HG03060 (cell line): ENCODE data around the gene PTPRS.

Experiments
- ATAC-seq: cut with Tn5 transposase; IDR thresholded peaks from one replicate; pipeline ENCODE4 v1.9.1; 2021; ENCODE audit warnings: low read depth, moderate number of reproducible peaks; ENCODE audit not compliant: unreplicated experiment

Gene PTPRS

DNA sequence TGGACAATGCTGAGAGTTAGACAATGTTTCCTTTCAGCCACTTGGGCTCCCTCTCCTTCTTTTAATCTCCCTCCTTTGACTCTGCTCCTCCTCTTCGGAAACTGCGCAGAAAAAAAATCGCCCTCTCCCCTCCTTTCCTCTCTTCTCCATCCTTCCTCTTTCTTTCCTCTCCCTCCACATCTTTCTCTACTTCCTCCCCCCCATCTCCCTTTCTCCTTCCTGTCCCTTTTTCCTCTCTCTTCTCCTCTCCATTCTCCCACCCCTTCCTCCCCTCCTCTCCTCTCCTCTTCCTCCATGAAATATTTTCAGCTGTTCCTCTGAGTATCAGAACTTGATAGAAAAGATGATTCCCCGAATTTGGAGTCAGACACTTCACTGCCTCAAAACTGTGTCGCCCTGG lies 15.1 kb upstream of the PTPRS start:
- ATAC-seq: no peak

DNA sequence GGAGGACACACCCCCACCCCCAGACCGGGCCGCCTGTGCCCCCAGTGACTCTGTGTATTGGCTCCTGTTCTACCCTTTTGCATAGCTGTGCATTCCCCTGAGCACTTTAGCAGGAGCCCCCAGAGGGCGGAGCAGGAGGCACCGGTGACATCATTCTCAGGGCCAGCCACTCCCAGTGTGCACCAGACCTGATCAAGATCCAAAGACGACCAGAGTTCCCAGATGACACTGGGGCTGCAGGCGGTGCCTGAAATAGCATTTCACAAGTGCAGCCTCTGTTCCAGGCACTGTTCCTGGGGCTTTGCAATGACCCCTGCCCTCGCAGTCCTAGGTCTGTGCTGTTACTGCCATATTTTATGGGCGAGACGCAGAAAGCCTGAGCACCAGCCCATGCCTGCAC lies 14.5 kb upstream of the PTPRS start:
- ATAC-seq: no peak

DNA sequence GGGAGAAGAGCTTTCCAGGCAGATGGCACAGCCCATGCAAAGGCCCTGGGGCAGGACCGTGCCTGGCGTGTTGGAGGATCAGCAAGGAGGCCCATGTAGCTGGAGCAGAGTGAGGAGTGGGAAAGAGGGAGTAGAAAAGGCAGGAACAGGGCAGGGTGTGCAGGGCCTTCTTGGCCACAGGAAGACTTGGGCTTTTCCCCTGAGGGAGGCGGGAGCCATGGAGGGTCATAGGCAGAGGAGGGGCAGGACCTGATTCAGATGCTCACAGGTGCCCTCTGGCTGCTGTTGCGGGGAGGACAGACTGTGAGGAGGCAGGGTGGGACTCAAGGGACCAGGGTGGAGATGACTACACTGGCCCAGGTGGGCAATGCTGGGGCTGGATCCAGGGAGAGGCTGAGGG lies 13.8 kb upstream of the PTPRS start:
- no peak for ATAC-seq

DNA sequence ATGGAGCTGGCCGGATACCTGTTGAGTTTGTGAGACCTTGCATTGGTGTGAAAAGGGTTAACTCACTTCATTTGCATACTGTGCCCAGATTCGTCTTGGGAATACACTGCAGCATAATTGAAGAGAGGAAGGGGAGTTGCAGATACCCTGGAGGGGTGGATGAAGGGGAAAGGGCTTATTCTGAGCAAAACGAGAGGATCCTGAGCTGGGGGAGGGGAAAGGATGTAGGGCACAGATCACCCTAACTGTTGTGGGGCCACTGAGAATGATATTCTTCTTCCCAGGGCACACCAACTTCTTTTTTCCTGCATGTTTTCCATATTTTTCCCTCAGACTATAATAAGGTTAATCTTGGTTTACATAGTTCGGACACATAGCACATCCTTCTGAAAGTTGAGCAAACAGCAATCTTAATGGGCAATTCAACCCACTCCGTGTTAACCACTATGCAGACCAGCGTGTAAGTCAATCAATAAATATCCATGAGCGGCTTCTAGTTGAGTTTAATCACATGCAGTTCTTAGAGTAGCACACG lies 11.7 kb upstream of the PTPRS start:
- no peak for ATAC-seq

DNA sequence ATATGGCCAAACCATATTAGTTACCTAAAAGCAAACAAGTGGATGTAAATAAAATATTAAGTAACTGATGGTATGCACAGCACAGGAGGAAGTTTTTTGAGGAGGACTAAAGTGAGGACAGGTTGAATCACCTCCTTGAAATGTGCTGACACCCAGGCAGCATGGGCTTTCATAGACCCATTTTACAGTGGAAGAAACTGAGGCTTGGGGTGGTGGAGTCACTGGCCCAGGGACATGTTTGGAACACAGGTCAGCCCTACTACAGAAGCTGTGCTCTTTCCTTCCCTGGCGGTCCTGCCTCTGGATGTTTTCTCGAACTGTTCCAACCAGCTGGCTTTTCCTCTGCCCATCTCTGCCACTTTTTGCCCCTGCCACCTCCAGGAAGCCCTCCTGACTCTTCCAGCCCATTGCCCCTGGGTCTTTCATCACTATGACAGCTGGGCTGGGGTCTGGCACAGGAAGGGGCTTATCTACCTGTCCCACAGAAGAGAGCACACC lies 11.2 kb upstream of the PTPRS start:
- no peak for ATAC-seq

DNA sequence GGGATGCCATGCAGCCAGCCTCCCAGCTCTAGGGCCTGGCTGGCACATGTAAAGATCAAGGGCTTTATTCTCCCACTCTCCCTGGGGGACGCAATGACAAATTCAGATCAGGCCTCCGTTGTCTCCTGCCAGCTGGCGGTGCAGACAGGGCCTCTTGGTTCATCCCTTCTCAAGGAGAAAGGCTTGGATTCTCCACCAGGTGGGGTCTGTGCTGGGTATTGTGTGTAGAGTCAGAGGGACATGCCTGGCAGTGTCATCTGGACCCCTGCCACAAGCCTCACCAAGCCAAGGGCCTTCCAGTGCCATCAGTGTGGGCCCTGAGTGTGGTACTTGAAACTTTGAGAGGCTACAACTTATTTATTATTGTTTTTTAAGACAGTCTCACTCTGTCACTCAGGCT lies 8.4 kb upstream of the PTPRS start:
- no peak for ATAC-seq

DNA sequence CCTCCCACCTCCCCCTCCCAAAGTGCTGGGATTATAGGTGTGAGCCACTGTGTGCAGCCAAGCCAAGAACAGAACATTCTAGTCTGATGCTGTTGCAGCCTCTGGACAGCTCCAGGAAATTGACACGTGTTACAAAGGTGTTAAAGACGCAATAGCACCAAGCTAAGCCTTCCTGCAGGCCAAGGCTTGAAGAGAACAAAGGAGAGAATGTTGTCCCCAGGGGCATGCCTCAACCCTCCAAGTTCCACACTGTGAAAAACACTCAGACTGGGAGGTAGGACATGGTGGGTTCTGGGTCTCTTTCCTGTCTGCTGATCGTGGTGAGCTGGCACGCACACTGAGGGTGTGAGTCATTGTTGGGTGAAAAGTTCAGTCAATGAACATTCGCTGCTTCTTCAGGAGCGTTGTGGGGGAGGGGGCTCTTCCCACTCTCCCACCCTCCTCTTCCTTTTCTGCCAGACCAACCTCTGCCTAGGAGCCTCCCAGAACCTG lies 5.3 kb upstream of the PTPRS start:
- no peak for ATAC-seq

DNA sequence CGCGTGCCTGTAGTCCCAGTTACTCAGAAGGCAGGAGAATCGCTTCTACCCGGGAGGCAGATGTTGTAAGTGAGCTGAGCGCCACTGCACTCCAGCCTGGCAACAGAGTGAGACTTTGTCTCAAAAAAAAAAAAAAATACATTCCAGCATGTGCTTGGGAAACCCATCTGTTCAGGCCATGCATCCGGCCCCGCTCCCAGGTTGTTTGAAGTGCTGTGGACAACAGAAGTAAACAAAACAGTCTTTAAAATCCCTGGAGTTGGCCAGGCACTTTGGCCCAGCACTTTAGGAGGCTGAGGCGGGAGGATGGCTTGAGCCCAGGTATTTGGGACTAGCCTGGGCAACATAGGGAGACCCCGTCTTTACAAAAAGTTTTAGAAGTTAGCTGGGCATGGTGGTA lies 3.2 kb upstream of the PTPRS start:
- no peak for ATAC-seq

DNA sequence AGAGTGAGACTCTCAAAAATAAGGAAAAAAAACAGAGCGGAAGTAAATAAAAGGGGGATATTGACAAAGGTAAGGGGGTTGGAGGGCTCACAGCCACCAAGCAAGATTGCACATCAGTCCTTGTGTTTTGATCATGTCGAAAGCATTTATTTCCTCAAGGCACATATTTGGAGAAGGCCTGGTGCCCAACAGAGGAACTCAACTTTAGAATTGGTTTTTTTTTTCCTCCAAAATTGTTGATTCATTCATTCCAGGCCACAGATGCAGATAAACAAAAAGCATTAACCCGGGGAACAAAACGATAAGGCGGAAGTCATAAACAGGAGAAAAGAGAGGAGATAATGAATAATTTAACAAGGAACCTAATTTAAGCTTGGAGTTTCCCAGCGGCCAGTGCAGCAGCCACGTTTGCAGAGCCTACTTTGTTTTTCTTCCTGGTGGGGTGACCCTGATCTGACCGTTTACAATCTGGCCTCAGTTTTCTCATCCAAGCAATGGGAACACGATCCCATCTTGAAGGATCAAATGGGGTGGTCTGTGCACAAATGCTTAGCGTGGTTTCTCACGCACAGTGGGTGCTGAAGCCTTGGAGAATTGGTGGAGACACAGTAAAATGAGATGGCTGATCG lies 2.1 kb upstream of the PTPRS start:
- no peak for ATAC-seq

DNA sequence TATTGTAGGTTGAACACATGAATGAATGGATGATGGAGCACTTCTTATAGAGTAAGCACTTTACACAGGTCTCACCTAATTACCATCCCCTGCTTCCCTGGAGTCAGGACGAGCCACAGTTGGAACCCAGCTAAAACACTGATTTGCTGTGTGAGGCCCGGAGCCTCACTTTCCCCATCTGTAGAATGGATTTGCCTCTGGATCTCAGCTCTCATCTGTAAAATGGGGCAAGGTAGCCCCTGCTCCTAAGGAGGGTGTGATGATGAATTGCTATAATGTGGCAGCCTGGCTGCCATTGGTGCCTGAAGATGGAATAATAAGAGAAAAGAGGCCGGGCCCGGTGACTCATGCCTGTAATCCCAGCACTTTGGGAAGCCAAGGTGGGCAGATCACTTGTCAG lies 1.4 kb upstream of the PTPRS start:
- no peak for ATAC-seq

DNA sequence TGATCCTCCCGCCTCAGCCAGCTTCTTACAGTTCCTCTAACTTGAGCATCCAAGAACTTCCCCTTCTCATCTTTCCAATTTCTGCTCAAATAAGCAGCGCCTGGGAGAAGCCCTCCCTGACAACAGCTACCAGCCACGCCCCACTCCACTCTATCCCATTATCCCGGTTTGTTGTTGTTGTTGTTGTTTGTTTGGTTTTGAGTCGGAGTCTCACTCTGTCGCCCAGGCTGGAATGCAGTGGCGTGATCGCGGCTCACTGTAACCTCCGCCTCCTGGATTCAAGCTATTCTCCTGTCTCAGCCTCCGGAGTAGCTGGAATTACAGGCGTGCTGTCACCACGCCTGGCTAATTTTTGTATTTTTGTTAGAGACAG lies 822 bp upstream of the PTPRS start:
- ATAC-seq: no peak

DNA sequence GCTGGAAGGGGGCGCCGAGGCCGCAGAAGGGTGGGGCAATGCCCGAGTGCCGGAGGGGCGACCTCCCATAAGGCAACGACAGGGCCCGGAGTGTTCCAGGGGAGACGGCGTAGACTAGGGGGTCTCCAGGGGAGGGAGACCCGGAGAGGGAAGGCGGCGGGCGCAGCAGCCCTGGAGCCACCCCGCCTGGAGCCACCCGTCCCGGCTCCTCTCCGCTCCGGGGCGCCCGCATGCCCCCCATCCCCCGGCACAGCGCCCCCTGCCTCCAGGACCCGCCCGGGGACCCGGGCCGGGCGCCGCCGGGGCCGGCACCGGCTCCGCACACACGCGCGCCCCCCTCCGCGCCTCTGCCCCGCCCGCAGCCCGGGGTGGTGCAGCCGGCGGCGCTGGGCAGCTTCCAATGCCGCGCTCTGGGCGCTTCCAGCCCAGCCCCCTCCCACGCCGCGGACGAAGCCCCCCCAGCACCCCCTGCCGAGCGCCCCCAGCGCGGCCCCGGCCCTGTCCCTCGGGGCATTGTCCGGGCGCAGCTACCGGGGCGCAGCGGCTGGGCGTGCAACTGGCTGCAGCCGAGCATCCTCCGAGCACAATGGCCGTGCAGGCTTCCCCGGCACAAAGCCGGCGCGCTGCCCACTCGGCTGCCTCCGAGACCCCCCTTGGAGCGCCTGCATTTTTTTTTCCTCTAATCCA lies 519 bp downstream of the PTPRS start:
- no peak for ATAC-seq

DNA sequence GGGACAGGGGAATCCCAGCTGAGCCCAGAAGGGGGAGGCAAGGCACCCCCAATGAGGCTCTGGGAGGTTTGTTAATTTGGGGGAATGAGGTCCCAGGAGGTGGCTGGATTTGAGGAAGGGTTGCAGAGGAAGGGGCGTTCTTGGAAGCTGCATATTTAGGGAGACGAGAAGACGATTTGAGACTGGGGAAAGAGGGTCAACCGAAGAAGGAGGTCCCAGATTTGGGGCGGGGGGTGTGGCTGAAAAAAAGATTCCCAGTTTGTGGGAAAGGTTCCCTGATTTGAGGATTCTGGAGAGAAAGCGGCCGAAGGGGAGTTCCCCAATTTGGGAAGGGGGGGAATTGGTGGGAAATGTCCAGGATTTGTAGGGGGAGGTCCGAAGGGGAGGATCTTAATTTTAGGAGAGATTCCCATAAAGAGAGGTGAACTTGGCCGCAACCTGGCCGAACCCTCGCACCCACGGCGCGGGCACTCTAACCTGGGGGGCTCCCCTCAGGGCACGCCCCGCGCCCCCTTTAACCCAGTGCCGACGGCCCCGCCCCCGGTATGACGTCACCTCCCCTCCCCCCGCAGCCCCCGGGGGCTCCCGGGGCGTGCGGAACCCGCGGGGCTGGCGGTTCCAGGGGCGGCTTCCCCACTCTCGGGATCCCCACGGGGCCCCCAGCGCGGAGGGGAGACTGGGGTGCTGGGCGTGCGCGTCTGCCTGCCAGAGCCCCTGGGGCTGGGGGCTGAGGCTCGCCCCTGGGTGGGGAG lies 1.2 kb downstream of the PTPRS start:
- no peak for ATAC-seq

DNA sequence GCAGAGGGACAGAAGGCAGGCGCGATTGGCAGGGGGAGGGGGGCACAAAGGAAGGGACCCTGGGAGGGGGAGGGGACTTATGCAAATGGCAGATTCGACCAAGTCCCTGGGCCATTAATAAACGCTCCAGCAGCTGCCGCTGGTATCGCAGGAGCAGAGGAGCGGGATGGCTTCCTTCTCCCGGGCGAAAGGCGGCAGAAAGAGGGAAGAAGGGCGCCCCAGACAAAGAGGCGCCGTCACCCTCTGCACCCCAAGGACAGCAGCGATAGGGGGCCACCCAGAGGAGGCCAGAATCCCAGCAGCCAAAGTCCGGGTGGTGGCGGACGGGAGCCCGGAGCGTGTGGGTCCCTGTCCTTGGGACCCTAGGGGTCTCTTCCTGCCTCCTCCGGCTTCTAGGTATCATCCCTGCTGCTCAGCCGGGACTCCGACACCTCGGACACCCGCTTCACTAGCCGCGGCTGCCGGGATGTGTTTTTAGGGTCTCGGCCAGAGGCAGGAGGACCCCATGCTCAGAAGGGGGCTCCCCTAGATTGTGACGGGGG lies 1.9 kb downstream of the PTPRS start:
- ATAC-seq: no peak

DNA sequence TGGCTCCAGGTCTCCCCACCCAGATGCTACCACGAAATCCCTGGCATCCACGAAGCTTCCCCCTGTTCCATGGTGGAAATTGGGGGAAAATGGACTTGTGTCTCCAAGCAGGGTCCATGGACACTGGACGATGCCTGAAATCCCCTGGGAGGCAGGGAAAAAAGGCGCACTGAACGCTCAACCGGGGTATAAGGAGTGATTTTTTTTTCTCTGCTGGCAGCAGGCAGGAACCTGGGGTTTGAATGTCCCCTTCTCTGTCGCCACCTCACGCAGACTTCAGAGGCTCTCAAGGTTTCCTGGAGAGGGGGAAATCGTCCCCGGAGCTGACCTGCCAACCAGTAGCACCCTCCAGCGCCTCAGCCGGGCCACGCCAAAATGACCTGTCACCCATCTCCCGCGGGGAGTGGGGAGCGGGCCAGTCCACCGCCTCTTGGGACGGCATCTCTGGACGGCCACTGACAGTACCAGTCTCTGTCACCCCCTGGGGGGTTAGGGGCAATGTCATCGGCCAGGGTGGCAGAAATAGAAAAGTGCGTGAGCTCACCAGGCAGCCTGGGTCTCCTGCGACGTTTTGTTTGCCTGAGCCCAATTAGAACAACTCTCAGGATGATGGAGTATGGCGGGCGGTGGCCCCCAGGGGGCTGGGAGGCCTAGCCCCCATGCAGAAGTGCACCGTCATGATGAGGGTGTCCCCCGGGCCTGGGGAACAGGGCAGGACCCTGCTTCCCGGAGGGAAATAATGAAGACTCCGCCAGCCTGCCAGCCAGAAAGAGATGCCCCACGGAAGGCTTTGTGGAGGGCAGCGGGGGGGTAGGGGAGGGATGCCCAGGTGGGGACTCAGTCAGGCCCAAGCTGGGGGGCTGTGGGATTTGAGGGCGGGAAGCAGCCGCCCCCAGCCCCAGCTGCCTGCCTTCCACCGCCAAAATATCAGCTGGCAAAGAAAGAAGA lies 2.6 kb downstream of the PTPRS start:
- ATAC-seq: no peak

DNA sequence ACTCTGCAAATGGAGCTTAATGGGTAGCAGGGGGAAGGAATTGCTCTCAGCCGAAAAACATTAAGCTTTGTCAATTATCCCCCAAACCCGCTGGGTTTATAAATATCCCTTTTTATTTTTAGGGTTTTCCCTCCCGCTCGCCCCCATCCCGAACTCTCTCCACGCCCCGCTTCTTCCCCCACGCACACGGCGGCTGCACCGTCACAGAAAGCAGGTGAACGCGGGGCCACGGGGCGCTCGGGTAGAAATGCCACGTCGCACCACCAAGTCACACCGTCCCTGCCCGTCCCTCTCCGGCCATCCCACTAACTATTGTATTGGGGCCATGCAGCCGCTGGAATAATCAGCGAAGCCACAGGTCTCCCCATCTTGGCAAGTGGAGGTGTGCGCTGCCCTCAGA lies 3.5 kb downstream of the PTPRS start:
- ATAC-seq: no peak

DNA sequence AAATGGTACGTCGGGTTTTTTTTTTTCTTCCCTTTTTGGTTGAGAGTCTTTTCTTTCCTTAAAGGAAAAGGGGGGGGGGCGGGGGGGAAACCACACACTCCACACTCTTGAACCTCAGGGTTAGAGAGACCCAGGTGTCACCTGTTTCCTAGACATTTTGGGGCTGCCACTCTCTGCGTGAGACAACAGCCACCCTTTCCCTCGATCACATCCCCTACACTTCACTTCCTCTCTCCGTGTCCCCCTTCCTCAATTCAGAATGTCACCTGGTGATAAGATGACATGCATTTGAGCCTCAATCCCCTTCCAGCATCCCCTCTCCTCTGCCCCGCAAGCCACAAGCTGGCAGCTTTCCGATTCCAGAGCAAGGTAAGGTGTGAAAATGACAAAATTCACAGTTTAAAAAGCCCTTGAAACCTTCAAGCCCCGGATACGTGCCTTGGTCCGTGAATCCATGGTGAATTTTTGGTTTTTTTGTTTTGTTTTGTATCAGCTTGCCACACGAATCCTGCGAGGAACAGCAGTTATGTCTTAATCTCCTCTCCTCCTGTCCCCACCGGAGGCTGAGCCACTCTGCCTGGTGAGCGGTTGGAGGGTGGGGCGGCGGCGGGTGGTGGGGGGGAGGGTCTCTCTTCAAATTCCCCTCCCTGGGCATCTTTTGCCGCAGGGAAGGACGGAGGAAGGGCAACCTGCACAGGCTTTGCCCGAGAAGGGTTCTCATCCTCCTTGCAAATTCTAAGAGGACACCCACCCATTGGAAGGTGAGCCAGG lies 4.2 kb downstream of the PTPRS start:
- ATAC-seq: no peak

DNA sequence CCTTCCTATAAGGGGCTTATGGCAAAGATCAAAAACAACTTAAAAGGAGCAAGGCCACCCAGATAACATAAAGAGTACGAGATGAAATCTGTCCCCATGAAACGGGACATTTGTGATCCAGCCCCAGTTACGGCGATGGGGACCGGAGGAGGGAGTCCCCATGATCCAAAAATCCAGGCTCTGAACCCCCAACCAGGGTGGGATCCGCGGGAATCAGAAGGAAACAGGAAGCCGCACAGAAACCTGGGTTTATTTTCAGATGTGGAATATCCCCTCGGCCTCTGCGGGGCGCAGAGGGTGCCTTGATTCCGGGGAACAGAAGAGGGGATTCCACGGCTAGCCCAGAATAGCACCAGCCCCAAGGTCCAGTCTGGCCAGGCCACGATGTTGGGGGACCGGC lies 5.0 kb downstream of the PTPRS start:
- ATAC-seq: no peak

DNA sequence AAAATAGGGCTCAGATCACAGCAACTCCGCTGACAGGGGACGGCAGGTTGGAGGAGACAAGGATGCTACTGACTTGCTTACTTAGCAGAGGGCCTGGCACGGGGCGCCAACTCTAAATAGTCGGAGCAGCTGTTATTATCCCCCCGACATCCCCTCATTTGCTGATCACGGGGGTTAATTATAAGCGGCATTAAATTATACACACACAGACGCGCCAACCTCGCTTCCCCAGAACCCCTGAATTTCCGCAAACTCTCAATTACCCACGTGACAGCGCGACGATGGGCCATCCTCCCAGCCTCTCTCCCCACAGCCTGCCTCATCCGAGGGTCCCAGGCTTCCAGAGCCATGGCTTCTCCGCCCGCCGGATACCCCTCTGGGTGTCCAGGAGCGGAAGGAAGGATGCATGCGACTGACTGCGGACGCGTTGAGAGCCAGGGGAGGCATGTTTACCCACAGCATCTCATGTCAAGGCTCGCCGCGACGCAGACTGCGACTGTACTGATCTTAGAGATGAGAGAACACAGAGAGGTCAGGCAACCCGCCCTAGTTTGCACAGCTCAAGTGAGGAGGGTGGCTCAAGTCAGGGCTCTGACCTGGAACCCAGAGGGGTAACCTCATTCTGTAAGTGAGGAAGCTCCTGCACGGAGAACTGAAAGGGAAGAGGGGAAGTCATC lies 5.7 kb downstream of the PTPRS start:
- no peak for ATAC-seq
